Type B pancreatic cell (in vitro differentiated cells): ENCODE measurements around the gene C4BPA. TPM values are rescaled to one million over a fixed set of nuclear protein-coding genes. Genes with fewer than 3 reads are reported as not detected.

Experiments used
- DNase-seq: peaks from one replicate; pipeline ENCODE4 v3.0.0; 2021; ENCODE audit warnings: mixed read lengths; ENCODE audit not compliant: unreplicated experiment; ENCODE audit errors: extremely low spot score
- H3K27ac Mint-ChIP-seq: 2 replicates; pipeline ENCODE4 v1.8.0; 2021; ENCODE audit warnings: mild to moderate bottlenecking, mixed read lengths
- H3K27me3 Mint-ChIP-seq: 2 replicates; pipeline ENCODE4 v1.8.0; 2021; ENCODE audit warnings: mixed read lengths
- H3K36me3 Mint-ChIP-seq: 2 replicates; pipeline ENCODE4 v1.8.0; 2021; ENCODE audit warnings: mixed read lengths
- H3K4me1 Mint-ChIP-seq: one replicate; pipeline ENCODE4 v1.8.0; 2021; ENCODE audit warnings: mixed read lengths; ENCODE audit not compliant: unreplicated experiment
- H3K4me3 Mint-ChIP-seq: 2 replicates; pipeline ENCODE4 v1.8.0; 2021; ENCODE audit warnings: mild to moderate bottlenecking, mixed read lengths
- H3K9me3 Mint-ChIP-seq: 2 replicates; pipeline ENCODE4 v1.8.0; 2021; ENCODE audit warnings: mixed read lengths
- CTCF ChIP-seq: fragments of 200-600 bp; sonication (generic); conservative IDR thresholded peaks from 2 replicates; pipeline ENCODE4 v1.5.0; 2021; ENCODE audit warnings: antibody characterized with exemption, mild to moderate bottlenecking
- total RNA-seq: library from RNA; stranded (reverse); gene quantifications from 2 replicates; pipeline ENCODE4 v1.2.1, GENCODE V29; 2021; ENCODE audit warnings: low replicate concordance

The C4BPA gene
- total RNA-seq, 1 donor from 2014 or later: 0.87 TPM

DNA sequence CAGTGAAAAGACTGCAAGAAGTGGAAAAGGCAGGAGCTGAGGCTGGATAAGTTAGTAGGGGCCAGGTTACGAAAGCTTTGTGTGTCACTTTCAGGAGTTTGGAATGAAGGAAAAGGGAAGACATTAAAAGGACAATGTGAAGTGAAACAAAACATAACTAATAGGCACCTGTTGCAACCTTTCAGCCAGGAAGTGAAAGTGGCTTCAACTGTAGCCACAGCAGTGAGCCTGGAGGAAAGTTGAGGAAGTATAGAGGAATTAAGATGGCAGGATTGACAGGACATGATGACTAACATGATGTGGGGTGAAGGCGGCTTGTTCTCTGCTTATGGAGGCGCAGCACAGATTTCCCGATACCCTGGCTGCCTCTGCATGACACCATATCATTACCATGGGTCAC, 68.9 kb downstream of the C4BPA start:
- H3K4me1 Mint-ChIP-seq: no peaks in the 10 kb centered on the region
- no peaks in the 10 kb centered on the region for H3K27me3 Mint-ChIP-seq
- H3K9me3 Mint-ChIP-seq: no peaks in the 10 kb centered on the region
- no peak overlapping the region for H3K27ac Mint-ChIP-seq
- TF ChIP-seq CTCF: no peak
- DNase-seq: no peak
- H3K4me3 Mint-ChIP-seq: no peak overlapping the region
- no peaks in the 10 kb centered on the region for H3K36me3 Mint-ChIP-seq

GRCh38 chr1:207173396-207173795, 69.4 kb downstream of the C4BPA start:
- no peak for TF ChIP-seq CTCF
- no peaks in the 10 kb centered on the region for H3K36me3 Mint-ChIP-seq
- no peaks in the 10 kb centered on the region for H3K27me3 Mint-ChIP-seq
- no peak overlapping the region for H3K27ac Mint-ChIP-seq
- H3K4me3 Mint-ChIP-seq: no peak overlapping the region
- H3K4me1 Mint-ChIP-seq: no peaks in the 10 kb centered on the region
- no peaks in the 10 kb centered on the region for H3K9me3 Mint-ChIP-seq
- no peak for DNase-seq

DNA sequence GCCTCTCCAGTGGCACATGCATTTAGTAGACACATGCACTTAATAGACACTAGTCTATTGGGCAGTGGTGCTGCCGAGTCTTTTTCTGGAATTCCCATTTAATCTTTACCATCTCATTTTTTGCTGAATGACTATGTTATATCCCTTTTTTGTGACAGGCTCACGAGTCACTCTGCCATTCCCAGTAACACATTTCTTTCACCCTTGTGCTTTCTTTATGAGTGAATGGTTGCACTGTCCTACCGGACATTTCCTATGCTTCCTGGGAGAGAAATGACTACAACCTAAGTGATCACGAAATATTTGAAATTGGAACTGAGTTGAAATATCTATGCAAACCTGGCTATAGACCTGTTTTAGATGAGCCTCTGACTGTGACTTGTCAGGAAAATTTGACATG, 70.9 kb downstream of the C4BPA start:
- no peak for DNase-seq
- Mint-ChIP-seq H3K27ac (no peak overlapping the region), H3K4me3 (no peak overlapping the region), H3K36me3 (no peaks in the 10 kb centered on the region), H3K9me3 (no peaks in the 10 kb centered on the region), H3K4me1 (no peaks in the 10 kb centered on the region), H3K27me3 (peaks cover 5% of the 10 kb centered on the region)
- no peak for TF ChIP-seq CTCF

- Mint-ChIP-seq H3K4me3 (no peak overlapping the region), H3K27ac (no peak overlapping the region), H3K27me3 (peaks cover 6% of the 10 kb centered on the region), H3K4me1 (no peaks in the 10 kb centered on the region), H3K36me3 (no peaks in the 10 kb centered on the region), H3K9me3 (no peaks in the 10 kb centered on the region)
- no peak for TF ChIP-seq CTCF
- no peak for DNase-seq
Measured at GRCh38 chr1:207179036-207179435, 75.0 kb downstream of the C4BPA start.

DNA sequence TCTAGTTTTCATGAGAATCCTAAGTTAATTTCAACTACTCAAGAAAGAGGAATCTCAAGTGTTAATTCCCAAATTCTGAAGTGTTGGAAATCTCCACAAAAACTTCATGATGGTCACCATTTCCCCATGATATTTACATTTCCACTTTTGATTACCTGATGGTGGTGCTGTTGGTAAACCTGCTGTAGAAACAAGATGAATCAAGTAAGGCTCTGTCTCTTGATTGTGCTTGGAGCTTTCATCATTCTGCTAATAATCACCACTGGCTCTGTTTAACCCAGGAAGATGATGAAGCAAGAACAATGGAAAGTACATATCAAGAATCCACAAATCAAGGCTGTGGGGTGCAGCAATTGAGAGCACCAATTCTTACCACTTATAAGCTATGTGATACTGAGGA, 77.8 kb downstream of the C4BPA start:
- Mint-ChIP-seq H3K36me3 (no peaks in the 10 kb centered on the region), H3K27me3 (peaks cover 8% of the 10 kb centered on the region), H3K9me3 (no peaks in the 10 kb centered on the region), H3K4me3 (no peak overlapping the region), H3K4me1 (no peaks in the 10 kb centered on the region), H3K27ac (no peak overlapping the region)
- no peak for DNase-seq
- TF ChIP-seq CTCF: no peak

- H3K4me3 Mint-ChIP-seq: no peak overlapping the region
- no peaks in the 10 kb centered on the region for H3K4me1 Mint-ChIP-seq
- TF ChIP-seq CTCF: no peak
- peaks cover 3% of the 10 kb centered on the region for H3K27me3 Mint-ChIP-seq
- DNase-seq: no peak
- no peaks in the 10 kb centered on the region for H3K36me3 Mint-ChIP-seq
- H3K9me3 Mint-ChIP-seq: no peaks in the 10 kb centered on the region
- H3K27ac Mint-ChIP-seq: no peak overlapping the region
Measured at GRCh38 chr1:207186503-207186902, 82.5 kb downstream of the C4BPA start.
